Hepatocyte (in vitro differentiated cells): ENCODE results near the gene RTTN. TPM values are rescaled to one million over a fixed set of nuclear protein-coding genes. Genes with fewer than 3 reads are reported as not detected.

Experiments
- DNase-seq: peaks from one replicate; pipeline ENCODE4 v3.0.0-alpha.2; 2016; ENCODE audit warnings: low spot score
- H2AFZ ChIP-seq: fragments of 200-600 bp; sonication (generic); 2 replicates; pipeline ENCODE4 v1.6.0; 2016; ENCODE audit warnings: antibody characterized with exemption, mild to moderate bottlenecking
- H3K27ac ChIP-seq: fragments of 200-600 bp; sonication (generic); 2 replicates; pipeline ENCODE4 v1.5.1; 2016; ENCODE audit warnings: mild to moderate bottlenecking
- H3K27me3 ChIP-seq: fragments of 200-600 bp; sonication (generic); 2 replicates; pipeline ENCODE4 v1.6.1; 2016
- H3K36me3 ChIP-seq: fragments of 200-600 bp; sonication (generic); replicated peaks from 2 replicates; pipeline ENCODE4 v1.5.1; 2016; ENCODE audit warnings: low read depth; ENCODE audit not compliant: insufficient read depth
- H3K4me1 ChIP-seq: fragments of 200-600 bp; sonication (generic); 2 replicates; pipeline ENCODE4 v1.5.1; 2016; ENCODE audit warnings: mild to moderate bottlenecking, moderate library complexity; ENCODE audit not compliant: insufficient read depth
- H3K4me2 ChIP-seq: fragments of 200-600 bp; sonication (generic); 2 replicates; pipeline ENCODE4 v1.6.0; 2016
- H3K4me3 ChIP-seq: fragments of 200-600 bp; sonication (generic); 2 replicates; pipeline ENCODE4 v1.5.1; 2016; ENCODE audit warnings: mild to moderate bottlenecking
- H3K79me2 ChIP-seq: fragments of 200-600 bp; sonication (generic); 2 replicates; pipeline ENCODE4 v1.6.0; 2017; ENCODE audit warnings: mild to moderate bottlenecking
- H3K9me2 ChIP-seq: fragments of 200-600 bp; sonication (generic); replicated peaks from 2 replicates; pipeline ENCODE4 v1.6.0; 2017; ENCODE audit warnings: mild to moderate bottlenecking; ENCODE audit not compliant: insufficient read depth
- H3K9me3 ChIP-seq: fragments of 200-600 bp; sonication (generic); 2 replicates; pipeline ENCODE4 v1.5.1; 2016; ENCODE audit warnings: low read depth, mild to moderate bottlenecking
- H4K20me1 ChIP-seq: fragments of 200-600 bp; sonication (generic); 2 replicates; pipeline ENCODE4 v1.6.0; 2016; ENCODE audit warnings: mild to moderate bottlenecking; ENCODE audit not compliant: insufficient read depth, poor library complexity, severe bottlenecking
- EZH2 ChIP-seq: fragments of 200-600 bp; sonication (generic); IDR thresholded peaks from 2 replicates; pipeline ENCODE4 v1.6.1; 2016; ENCODE audit warnings: antibody characterized with exemption, mild to moderate bottlenecking, borderline replicate concordance
- EZH2phosphoT487 ChIP-seq: fragments of 200-600 bp; sonication (generic); IDR thresholded peaks from one replicate; pipeline ENCODE4 v1.6.1; 2018; ENCODE audit warnings: antibody characterized with exemption, mild to moderate bottlenecking, low read depth, moderate library complexity; ENCODE audit not compliant: unreplicated experiment, severe bottlenecking
- WGBS: methylation state at CpG from one replicate; pipeline ENCODE4 v1.1.6; 2016; ENCODE audit warnings: low lambda C conversion rate; ENCODE audit errors: missing lambda C conversion rate; 5-methylcytosine and 5-hydroxymethylcytosine counted together
- polyA plus RNA-seq: library from polyadenylated mRNA; unstranded; fragments of >200 nt; fragmentation: Nextera tagmentation; extraction: Ambion mirVana; gene quantifications from 2 replicates; pipeline ENCODE4 v1.2.1, GENCODE V29; 2016
- total RNA-seq: library from RNA; depleted of rRNA; stranded (reverse); fragments of >200 nt; gene quantifications from 2 replicates; pipeline ENCODE4 v1.2.3, GENCODE V29; 2014
- TF ChIP-seq, protein P1 (sequence below): fragments of 200-600 bp; sonication (generic); IDR thresholded peaks from 2 replicates; pipeline ENCODE4 v1.5.1; 2016; ENCODE audit warnings: antibody characterized with exemption, mild to moderate bottlenecking; ENCODE audit not compliant: poor library complexity

The RTTN gene
- total and polyA plus RNA-seq, 2 experiments from 2014 or later: 2.5 to 14.0 TPM

DNA sequence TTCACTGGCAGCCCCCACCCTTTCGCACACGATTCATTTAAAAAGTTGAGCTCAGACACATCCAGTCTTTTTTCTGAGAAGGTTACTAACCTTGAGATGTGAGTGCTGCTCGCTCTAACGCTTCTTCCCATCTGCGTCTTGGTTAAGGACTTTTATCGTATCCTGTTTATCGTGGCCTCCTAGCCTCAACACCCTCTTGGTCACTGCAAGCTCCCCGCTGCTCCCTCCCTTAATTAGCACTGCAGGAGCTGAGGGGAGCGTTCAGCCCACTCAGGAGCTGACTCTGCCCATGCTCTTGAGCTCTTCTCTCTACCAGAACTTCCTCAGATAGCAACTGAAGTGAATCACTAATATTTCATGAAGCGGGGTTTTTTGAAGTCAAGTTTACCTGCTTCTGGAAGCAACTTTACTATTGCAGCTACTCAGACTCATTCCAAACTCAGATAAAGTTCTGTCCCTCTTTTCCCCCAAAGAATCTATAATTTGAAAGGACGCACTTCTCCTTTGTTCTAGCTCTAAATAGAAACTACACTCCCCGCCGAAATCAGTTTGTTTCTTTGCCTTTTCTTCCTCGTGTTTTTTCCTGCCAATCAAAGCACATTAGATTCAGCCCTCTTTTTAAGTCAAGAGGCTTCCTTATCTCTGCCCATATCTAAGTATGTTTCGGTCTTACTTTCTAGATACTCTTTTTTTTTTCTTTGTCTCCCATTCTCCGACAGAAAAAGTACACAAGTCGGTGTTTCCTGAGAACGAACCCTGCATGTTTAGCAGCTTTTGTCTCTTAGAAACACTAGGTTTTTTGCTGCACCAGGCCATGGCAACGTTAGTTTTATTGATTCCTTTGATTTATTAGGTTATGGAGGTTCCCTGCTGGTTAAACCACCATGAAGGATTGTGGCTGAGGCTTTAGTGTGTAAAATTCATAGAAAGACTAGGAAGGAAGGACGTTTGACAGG lies 248.5 kb downstream of the RTTN start:
- no peaks in the 10 kb centered on the region for H3K36me3 ChIP-seq
- H2AFZ ChIP-seq: no peak overlapping the region
- no peak overlapping the region for H3K4me2 ChIP-seq
- H4K20me1 ChIP-seq: no peaks in the 10 kb centered on the region
- H3K27me3 ChIP-seq: no peaks in the 10 kb centered on the region
- no peaks in the 10 kb centered on the region for H3K4me1 ChIP-seq
- H3K27ac ChIP-seq: no peak overlapping the region
- H3K9me3 ChIP-seq: no peaks in the 10 kb centered on the region
- TF ChIP-seq EZH2phosphoT487: no peak
- no peaks in the 10 kb centered on the region for H3K79me2 ChIP-seq
- no peak overlapping the region for H3K4me3 ChIP-seq
- no peaks in the 10 kb centered on the region for H3K9me2 ChIP-seq
- 73% methylated on average over 20 of the region's 20 CpGs for WGBS
- no peak for DNase-seq

DNA sequence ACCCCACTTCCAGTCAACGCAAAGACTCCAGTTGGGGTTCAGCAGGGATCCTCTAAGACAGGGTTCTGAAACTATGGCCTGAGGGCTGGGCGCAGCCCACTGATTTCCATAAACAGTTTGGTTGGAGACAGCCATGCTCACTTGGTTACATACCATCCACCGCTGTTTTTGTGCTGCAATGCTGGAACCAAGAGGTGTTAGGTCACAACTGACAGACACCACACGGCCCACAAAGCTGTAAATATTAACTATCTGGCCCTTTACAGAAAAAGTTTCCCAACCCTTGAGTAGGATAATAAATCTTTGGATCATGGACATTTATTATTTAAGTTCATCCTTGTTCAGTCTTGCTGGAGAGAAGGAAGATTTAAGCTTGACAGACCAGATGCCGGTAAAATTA lies 249.4 kb downstream of the RTTN start:
- no peak for DNase-seq

GRCh38 chr18:69954719-69955480 lies 250.6 kb downstream of the RTTN start:
- Histone ChIP-seq H3K27me3 (no peaks in the 10 kb centered on the region), H3K4me1 (no peaks in the 10 kb centered on the region), H3K27ac (no peak overlapping the region), H3K79me2 (no peaks in the 10 kb centered on the region), H2AFZ (no peak overlapping the region), H3K4me3 (no peak overlapping the region), H3K36me3 (no peaks in the 10 kb centered on the region), H4K20me1 (no peaks in the 10 kb centered on the region), H3K9me2 (no peaks in the 10 kb centered on the region), H3K9me3 (no peaks in the 10 kb centered on the region), H3K4me2 (no peak overlapping the region)
- WGBS: 78% methylated on average over 4 of the region's 5 CpGs
- TF ChIP-seq, protein P1, sequence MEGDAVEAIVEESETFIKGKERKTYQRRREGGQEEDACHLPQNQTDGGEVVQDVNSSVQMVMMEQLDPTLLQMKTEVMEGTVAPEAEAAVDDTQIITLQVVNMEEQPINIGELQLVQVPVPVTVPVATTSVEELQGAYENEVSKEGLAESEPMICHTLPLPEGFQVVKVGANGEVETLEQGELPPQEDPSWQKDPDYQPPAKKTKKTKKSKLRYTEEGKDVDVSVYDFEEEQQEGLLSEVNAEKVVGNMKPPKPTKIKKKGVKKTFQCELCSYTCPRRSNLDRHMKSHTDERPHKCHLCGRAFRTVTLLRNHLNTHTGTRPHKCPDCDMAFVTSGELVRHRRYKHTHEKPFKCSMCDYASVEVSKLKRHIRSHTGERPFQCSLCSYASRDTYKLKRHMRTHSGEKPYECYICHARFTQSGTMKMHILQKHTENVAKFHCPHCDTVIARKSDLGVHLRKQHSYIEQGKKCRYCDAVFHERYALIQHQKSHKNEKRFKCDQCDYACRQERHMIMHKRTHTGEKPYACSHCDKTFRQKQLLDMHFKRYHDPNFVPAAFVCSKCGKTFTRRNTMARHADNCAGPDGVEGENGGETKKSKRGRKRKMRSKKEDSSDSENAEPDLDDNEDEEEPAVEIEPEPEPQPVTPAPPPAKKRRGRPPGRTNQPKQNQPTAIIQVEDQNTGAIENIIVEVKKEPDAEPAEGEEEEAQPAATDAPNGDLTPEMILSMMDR: no peak
- no peak for TF ChIP-seq EZH2phosphoT487
- no peak for TF ChIP-seq EZH2
- no peak for DNase-seq

More for the DNA sequence above, 249.4 kb downstream of the RTTN start:
- TF ChIP-seq EZH2 (no peak), EZH2phosphoT487 (no peak)
- TF ChIP-seq, protein P1: no peak
- no peaks in the 10 kb centered on the region for H3K27me3 ChIP-seq
- H3K9me2 ChIP-seq: no peaks in the 10 kb centered on the region
- no peaks in the 10 kb centered on the region for H3K79me2 ChIP-seq
- no peaks in the 10 kb centered on the region for H3K36me3 ChIP-seq
- H3K9me3 ChIP-seq: no peaks in the 10 kb centered on the region
- H3K4me2 ChIP-seq: no peak overlapping the region
- no peaks in the 10 kb centered on the region for H3K4me1 ChIP-seq
- 69% methylated on average over 5 of the region's 5 CpGs for WGBS
- no peak overlapping the region for H3K27ac ChIP-seq
- no peak overlapping the region for H2AFZ ChIP-seq
- no peak overlapping the region for H3K4me3 ChIP-seq
- H4K20me1 ChIP-seq: no peaks in the 10 kb centered on the region

GRCh38 chr18:69953191-69953590 lies 252.3 kb downstream of the RTTN start:
- no peaks in the 10 kb centered on the region for H3K27me3 ChIP-seq
- H3K27ac ChIP-seq: no peak overlapping the region
- H3K4me2 ChIP-seq: no peak overlapping the region
- H3K36me3 ChIP-seq: no peaks in the 10 kb centered on the region
- H2AFZ ChIP-seq: no peak overlapping the region
- no peak overlapping the region for H3K4me3 ChIP-seq
- no peaks in the 10 kb centered on the region for H3K4me1 ChIP-seq
- WGBS: 92% methylated on average over 2 of the region's 2 CpGs
- no peaks in the 10 kb centered on the region for H4K20me1 ChIP-seq
- H3K79me2 ChIP-seq: no peaks in the 10 kb centered on the region
- TF ChIP-seq EZH2: no peak
- TF ChIP-seq, protein P1: no peak
- TF ChIP-seq EZH2phosphoT487: no peak
- no peaks in the 10 kb centered on the region for H3K9me3 ChIP-seq
- no peak for DNase-seq
- no peaks in the 10 kb centered on the region for H3K9me2 ChIP-seq
